ENCODE data around the gene MRPL32.

MRPL32 gene

GRCh38 chr7:42940985-42941847, 9.0 kb downstream of the MRPL32 start:
- Histone ChIP-seq H3K27ac (ENCODE audit: low read depth, low read length, poor library complexity, severe bottlenecking) (no peak overlapping the region), H3K27me3 (ENCODE audit: insufficient read depth, low read length) (no peaks in the 10 kb centered on the region), H3K4me3 (ENCODE audit: low read depth, low read length, poor library complexity, severe bottlenecking) (no peak overlapping the region), H3K9ac (ENCODE audit: low read length) (no peak overlapping the region), H2AFZ (ENCODE audit: low read length) (no peak overlapping the region), H4K20me1 (ENCODE audit: insufficient read depth, low read length) (no peaks in the 10 kb centered on the region), H3F3A (ENCODE audit: insufficient read depth, low read length) (no peaks in the 10 kb centered on the region), H3K4me1 (ENCODE audit: insufficient read depth, low read length, severe bottlenecking) (no peaks in the 10 kb centered on the region), H3K4me2 (ENCODE audit: low read length) (no peak overlapping the region), H3K9me2 (ENCODE audit: low read depth, low read length) (no peaks in the 10 kb centered on the region), H3K79me2 (ENCODE audit: insufficient read depth, low read length) (no peaks in the 10 kb centered on the region), H3K36me3 (ENCODE audit: insufficient read depth, low read length) (peaks cover 37% of the 10 kb centered on the region), H3K9me3 (ENCODE audit: low read length) (no peaks in the 10 kb centered on the region)
- no peak for TF ChIP-seq EZH2 (IDR thresholded peaks at IDR 0.05; ENCODE audit: borderline replicate concordance, low read length)
- TF ChIP-seq CTCF (IDR thresholded peaks at IDR 0.05; ENCODE audit: low read length), result peak; percentile 99

GRCh38 chr7:42945821-42946626, 13.8 kb downstream of the MRPL32 start:
- Histone ChIP-seq H2AFZ (ENCODE audit: low read length) (no peak overlapping the region), H3K9ac (ENCODE audit: low read length) (no peak overlapping the region), H3K4me2 (ENCODE audit: low read length) (no peak overlapping the region; the same call in 1 of the 2 replicates)

GRCh38 chr7:42946627-42946950, 14.4 kb downstream of the MRPL32 start:
- no peaks in the 10 kb centered on the region for H3K36me3 ChIP-seq (ENCODE audit: insufficient read depth, low read length)
- no peaks in the 10 kb centered on the region for H3K4me1 ChIP-seq (ENCODE audit: insufficient read depth, low read length, severe bottlenecking)
- H3K9me3 ChIP-seq (ENCODE audit: low read length), result no peaks in the 10 kb centered on the region
- no peaks in the 10 kb centered on the region; the same call in 1 of the 2 replicates for H3K27me3 ChIP-seq (ENCODE audit: insufficient read depth, low read length)
- no peak overlapping the region for H3K9ac ChIP-seq (ENCODE audit: low read length)
- H3K9me2 ChIP-seq (ENCODE audit: low read depth, low read length), result no peaks in the 10 kb centered on the region
- no peaks in the 10 kb centered on the region for H3K79me2 ChIP-seq (ENCODE audit: insufficient read depth, low read length)
- H3K4me2 ChIP-seq (ENCODE audit: low read length), result no peak overlapping the region
- TF ChIP-seq EZH2 (IDR thresholded peaks at IDR 0.05; ENCODE audit: borderline replicate concordance, low read length) (no peak), CTCF (IDR thresholded peaks at IDR 0.05; ENCODE audit: low read length) (no peak)
- H3K27ac ChIP-seq (ENCODE audit: low read depth, low read length, poor library complexity, severe bottlenecking), result no peak overlapping the region
- no peak overlapping the region for H2AFZ ChIP-seq (ENCODE audit: low read length)
- H3F3A ChIP-seq (ENCODE audit: insufficient read depth, low read length), result no peaks in the 10 kb centered on the region
- H3K4me3 ChIP-seq (ENCODE audit: low read depth, low read length, poor library complexity, severe bottlenecking), result no peak overlapping the region
- no peaks in the 10 kb centered on the region for H4K20me1 ChIP-seq (ENCODE audit: insufficient read depth, low read length)

More at GRCh38 chr7:42945821-42946626, 13.8 kb downstream of the MRPL32 start:
- Histone ChIP-seq H3K36me3 (ENCODE audit: insufficient read depth, low read length) (no peaks in the 10 kb centered on the region), H4K20me1 (ENCODE audit: insufficient read depth, low read length) (no peaks in the 10 kb centered on the region), H3K27ac (ENCODE audit: low read depth, low read length, poor library complexity, severe bottlenecking) (no peak overlapping the region), H3K4me1 (ENCODE audit: insufficient read depth, low read length, severe bottlenecking) (no peaks in the 10 kb centered on the region), H3K27me3 (ENCODE audit: insufficient read depth, low read length) (no peaks in the 10 kb centered on the region; the same call in 1 of the 2 replicates), H3K4me3 (ENCODE audit: low read depth, low read length, poor library complexity, severe bottlenecking) (no peak overlapping the region), H3K9me2 (ENCODE audit: low read depth, low read length) (no peaks in the 10 kb centered on the region), H3K9me3 (ENCODE audit: low read length) (no peaks in the 10 kb centered on the region), H3F3A (ENCODE audit: insufficient read depth, low read length) (no peaks in the 10 kb centered on the region), H3K79me2 (ENCODE audit: insufficient read depth, low read length) (no peaks in the 10 kb centered on the region)
- TF ChIP-seq EZH2 (IDR thresholded peaks at IDR 0.05; ENCODE audit: borderline replicate concordance, low read length) (no peak), CTCF (IDR thresholded peaks at IDR 0.05; ENCODE audit: low read length) (no peak)
